AG10803 (cell line): ENCODE measurements around the gene ITGB5.

Experiments
- DNase-seq: peaks from one replicate; pipeline ENCODE4 v3.0.0; 2010; ENCODE audit warnings: low read depth
- H3K4me3 ChIP-seq: 2 replicates; pipeline ENCODE4 v1.5.1; 2011; ENCODE audit warnings: mild to moderate bottlenecking, low read length, control low read depth
- TF ChIP-seq, protein P1 (sequence below): conservative IDR thresholded peaks from 2 replicates; pipeline ENCODE4 v1.5.1; 2011; ENCODE audit warnings: mild to moderate bottlenecking, low read length, control low read depth, inconsistent platforms

The ITGB5 gene

DNA sequence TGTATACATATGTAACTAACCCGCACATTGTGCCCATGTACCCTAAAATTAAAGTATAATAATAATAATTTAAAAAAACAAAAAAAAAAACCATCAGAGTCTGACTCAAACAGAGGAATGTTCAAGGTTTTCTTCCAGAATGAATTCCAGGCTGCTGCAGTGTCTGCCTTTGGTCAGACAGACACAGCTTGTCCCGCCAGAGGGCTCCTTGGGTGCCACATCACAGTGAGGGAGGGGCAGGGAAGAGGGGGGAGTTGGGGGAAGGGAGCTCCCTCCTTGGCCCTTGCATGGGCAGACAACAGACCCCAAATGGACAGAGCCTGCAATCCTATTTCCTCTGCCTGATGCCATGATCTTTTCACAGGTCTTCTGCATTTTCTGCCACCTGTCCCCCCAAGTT, 36.5 kb downstream of the ITGB5 start:
- TF ChIP-seq, protein P1, sequence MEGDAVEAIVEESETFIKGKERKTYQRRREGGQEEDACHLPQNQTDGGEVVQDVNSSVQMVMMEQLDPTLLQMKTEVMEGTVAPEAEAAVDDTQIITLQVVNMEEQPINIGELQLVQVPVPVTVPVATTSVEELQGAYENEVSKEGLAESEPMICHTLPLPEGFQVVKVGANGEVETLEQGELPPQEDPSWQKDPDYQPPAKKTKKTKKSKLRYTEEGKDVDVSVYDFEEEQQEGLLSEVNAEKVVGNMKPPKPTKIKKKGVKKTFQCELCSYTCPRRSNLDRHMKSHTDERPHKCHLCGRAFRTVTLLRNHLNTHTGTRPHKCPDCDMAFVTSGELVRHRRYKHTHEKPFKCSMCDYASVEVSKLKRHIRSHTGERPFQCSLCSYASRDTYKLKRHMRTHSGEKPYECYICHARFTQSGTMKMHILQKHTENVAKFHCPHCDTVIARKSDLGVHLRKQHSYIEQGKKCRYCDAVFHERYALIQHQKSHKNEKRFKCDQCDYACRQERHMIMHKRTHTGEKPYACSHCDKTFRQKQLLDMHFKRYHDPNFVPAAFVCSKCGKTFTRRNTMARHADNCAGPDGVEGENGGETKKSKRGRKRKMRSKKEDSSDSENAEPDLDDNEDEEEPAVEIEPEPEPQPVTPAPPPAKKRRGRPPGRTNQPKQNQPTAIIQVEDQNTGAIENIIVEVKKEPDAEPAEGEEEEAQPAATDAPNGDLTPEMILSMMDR: peak; percentile 40
- no peak overlapping the region for H3K4me3 ChIP-seq
- DNase-seq: peak; percentile 84

- peak; percentile 33 for DNase-seq
- H3K4me3 ChIP-seq: no peak overlapping the region
- TF ChIP-seq, protein P1: no peak
Measured at GRCh38 chr3:124850212-124850611, 37.0 kb downstream of the ITGB5 start.

GRCh38 chr3:124848300-124848699, 38.9 kb downstream of the ITGB5 start:
- TF ChIP-seq, protein P1: no peak
- DNase-seq: no peak
- H3K4me3 ChIP-seq: no peak overlapping the region

- no peak for DNase-seq
- H3K4me3 ChIP-seq: no peak overlapping the region
- TF ChIP-seq, protein P1: no peak
Measured at GRCh38 chr3:124847863-124848262, 39.3 kb downstream of the ITGB5 start.

- TF ChIP-seq, protein P1: no peak
- no peak overlapping the region for H3K4me3 ChIP-seq
- DNase-seq: no peak
Measured at GRCh38 chr3:124847051-124847450, 40.1 kb downstream of the ITGB5 start.

- no peak overlapping the region for H3K4me3 ChIP-seq
- TF ChIP-seq, protein P1: no peak
- peak; percentile 86 for DNase-seq
Measured at GRCh38 chr3:124846189-124846588, 41.0 kb downstream of the ITGB5 start.

DNA sequence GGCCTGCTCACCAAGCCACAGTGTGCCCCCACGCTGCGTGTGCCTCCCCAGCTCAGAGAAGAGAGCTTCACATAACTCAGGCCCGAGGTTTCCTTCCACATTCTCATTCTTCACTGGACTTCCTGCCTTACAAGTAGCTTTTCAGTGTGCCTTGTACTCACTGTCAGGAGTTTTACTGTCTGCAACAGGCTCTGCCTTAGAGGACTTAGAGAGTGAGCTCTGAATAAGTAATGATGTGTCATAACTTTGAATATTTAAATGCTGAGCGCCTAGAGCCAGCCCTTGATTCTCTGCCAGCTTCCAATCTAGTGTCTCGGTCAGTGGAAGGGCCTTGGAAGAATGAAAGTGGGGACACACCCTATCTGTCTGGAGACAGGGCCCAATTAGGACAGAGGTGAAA, 41.8 kb downstream of the ITGB5 start:
- DNase-seq: peak; percentile 94
- TF ChIP-seq, protein P1: no peak

More for the DNA sequence above, 41.8 kb downstream of the ITGB5 start:
- no peak overlapping the region for H3K4me3 ChIP-seq
